PC-3 (cell line): ENCODE results near the gene DNHD1. TPM values are rescaled to one million over a fixed set of nuclear protein-coding genes. Genes with fewer than 3 reads are reported as not detected.

ENCODE experiments used
- ATAC-seq: fragments of 200-7000 bp; cut with Tn5 transposase; 2 replicates; pipeline ENCODE4 v1.9.1; 2020; ENCODE audit warnings: mild to moderate bottlenecking, moderate library complexity
- BruUV-seq: library from RNA; stranded (reverse); fragments of 400-500 nt; replicated peaks from 2 replicates; lab custom pipeline; 2021; lab: Mats Ljungman, UMichigan
- CTCF ChIA-PET: fragments of 300-600 bp; sonication (Branson Sonifier 250); formaldehyde crosslinking; loops from one replicate; lab custom pipeline; 2022; ENCODE audit warnings: antibody characterized with exemption; lab: Charles Lee
- POLR2A ChIA-PET: fragments of 300-600 bp; sonication (Branson Sonifier 250); formaldehyde crosslinking; loops from one replicate; lab custom pipeline; 2022; ENCODE audit warnings: antibody characterized with exemption; ENCODE audit not compliant: unreplicated experiment; lab: Charles Lee
- DNase-seq: peaks from one replicate; pipeline ENCODE4 v3.0.0-alpha.2; 2015
- H2AFZ ChIP-seq: fragments of 300-600 bp; sonication (generic); 2 replicates; pipeline ENCODE4 v1.6.0; 2016; ENCODE audit warnings: antibody characterized with exemption, low read length
- H3F3A ChIP-seq: fragments of 300-600 bp; sonication (generic); one replicate; pipeline ENCODE4 v1.6.0; 2017; ENCODE audit warnings: antibody characterized with exemption, low read length, control low read depth, mild to moderate bottlenecking; ENCODE audit not compliant: unreplicated experiment
- H3K27ac ChIP-seq: fragments of 300-600 bp; sonication (generic); 2 replicates; pipeline ENCODE4 v1.5.1; 2016; ENCODE audit warnings: mild to moderate bottlenecking, low read length
- H3K27me3 ChIP-seq: fragments of 300-600 bp; sonication (generic); 2 replicates; pipeline ENCODE4 v1.6.1; 2016; ENCODE audit warnings: low read length, mixed read lengths
- H3K36me3 ChIP-seq: fragments of 300-600 bp; sonication (generic); 2 replicates; pipeline ENCODE4 v1.6.1; 2016; ENCODE audit warnings: low read depth, mixed run types, low read length, mixed read lengths
- H3K4me1 ChIP-seq: fragments of 300-600 bp; sonication (generic); 2 replicates; pipeline ENCODE4 v1.5.1; 2016; ENCODE audit warnings: low read length; ENCODE audit not compliant: insufficient read depth
- H3K4me2 ChIP-seq: fragments of 300-600 bp; sonication (generic); 2 replicates; pipeline ENCODE4 v1.6.0; 2016; ENCODE audit warnings: low read length
- H3K4me3 ChIP-seq: fragments of 300-600 bp; sonication (generic); 2 replicates; pipeline ENCODE4 v1.5.1; 2016; ENCODE audit warnings: mild to moderate bottlenecking, low read length, mixed read lengths
- H3K79me2 ChIP-seq: fragments of 300-600 bp; sonication (generic); 2 replicates; pipeline ENCODE4 v1.6.1; 2017; ENCODE audit warnings: low read length, mixed read lengths
- H3K9ac ChIP-seq: fragments of 300-600 bp; sonication (generic); 2 replicates; pipeline ENCODE4 v1.6.0; 2016; ENCODE audit warnings: mild to moderate bottlenecking, low read length
- H3K9me2 ChIP-seq: fragments of 300-600 bp; sonication (generic); replicated peaks from 2 replicates; pipeline ENCODE4 v1.6.1; 2016; ENCODE audit warnings: mixed run types, low read length, mixed read lengths
- H3K9me3 ChIP-seq: fragments of 300-600 bp; sonication (generic); 2 replicates; pipeline ENCODE4 v1.6.1; 2016; ENCODE audit warnings: low read length, mixed read lengths
- H4K20me1 ChIP-seq: fragments of 300-600 bp; sonication (generic); 2 replicates; pipeline ENCODE4 v1.6.1; 2016; ENCODE audit warnings: low read length, mixed read lengths
- EZH2 ChIP-seq: fragments of 300-600 bp; sonication (generic); IDR thresholded peaks from one replicate; pipeline ENCODE4 v1.6.1; 2017; ENCODE audit warnings: antibody characterized with exemption, mild to moderate bottlenecking, low read length; ENCODE audit not compliant: unreplicated experiment
- EZH2phosphoT487 ChIP-seq: fragments of 300-600 bp; sonication (generic); IDR thresholded peaks from 2 replicates; pipeline ENCODE4 v1.6.1; 2018; ENCODE audit warnings: mild to moderate bottlenecking, antibody characterized with exemption, low read length, borderline replicate concordance
- intact Hi-C: fragments of 100-400 bp; cut with micrococcal nuclease; formaldehyde crosslinking; loops from 2 replicates; pipeline ENCODE4 v1.9.0; 2023
- total RNA-seq: library from RNA; depleted of rRNA; stranded (reverse); fragments of >200 nt; gene quantifications from 2 replicates; pipeline ENCODE4 v1.2.3, GENCODE V29; 2014
- TF ChIP-seq, protein P1 (sequence below): fragments of 300-600 bp; sonication (generic); conservative IDR thresholded peaks from 2 replicates; pipeline ENCODE4 v1.5.1; 2017; ENCODE audit warnings: antibody characterized with exemption, low read depth, mild to moderate bottlenecking, low read length

DNHD1 gene
- total RNA-seq, 1 experiment from 2014 or later: 9.3 TPM

DNA sequence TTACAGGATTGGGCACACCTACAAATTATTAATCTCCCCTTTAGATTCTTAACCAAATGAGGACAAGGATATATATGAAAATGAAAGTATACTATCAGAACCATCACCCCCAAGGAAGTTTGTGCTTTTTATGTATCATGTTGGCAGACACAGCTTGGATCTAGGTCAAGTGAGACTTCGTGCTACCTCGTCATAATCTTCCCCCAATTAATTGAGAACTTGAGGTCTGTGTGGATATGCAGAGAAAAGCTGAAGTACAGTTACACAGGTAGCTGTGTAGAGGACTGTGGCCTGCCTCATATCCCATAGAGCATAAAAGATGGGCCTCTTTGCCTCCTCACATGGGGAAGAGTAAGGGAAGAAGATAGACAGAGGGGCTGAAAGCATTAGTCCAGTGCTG is 45.6 kb downstream of the DNHD1 start:
- Histone ChIP-seq H4K20me1 (no peaks in the 10 kb centered on the region), H3F3A (no peaks in the 10 kb centered on the region), H3K79me2 (no peaks in the 10 kb centered on the region), H3K9ac (no peak overlapping the region), H3K27ac (no peak overlapping the region), H3K9me2 (no peaks in the 10 kb centered on the region), H3K4me3 (no peak overlapping the region), H3K4me2 (no peak overlapping the region), H3K27me3 (no peaks in the 10 kb centered on the region), H2AFZ (no peak overlapping the region), H3K36me3 (no peaks in the 10 kb centered on the region), H3K9me3 (no peaks in the 10 kb centered on the region), H3K4me1 (no peaks in the 10 kb centered on the region)
- no peak for TF ChIP-seq EZH2phosphoT487
- TF ChIP-seq, protein P1, sequence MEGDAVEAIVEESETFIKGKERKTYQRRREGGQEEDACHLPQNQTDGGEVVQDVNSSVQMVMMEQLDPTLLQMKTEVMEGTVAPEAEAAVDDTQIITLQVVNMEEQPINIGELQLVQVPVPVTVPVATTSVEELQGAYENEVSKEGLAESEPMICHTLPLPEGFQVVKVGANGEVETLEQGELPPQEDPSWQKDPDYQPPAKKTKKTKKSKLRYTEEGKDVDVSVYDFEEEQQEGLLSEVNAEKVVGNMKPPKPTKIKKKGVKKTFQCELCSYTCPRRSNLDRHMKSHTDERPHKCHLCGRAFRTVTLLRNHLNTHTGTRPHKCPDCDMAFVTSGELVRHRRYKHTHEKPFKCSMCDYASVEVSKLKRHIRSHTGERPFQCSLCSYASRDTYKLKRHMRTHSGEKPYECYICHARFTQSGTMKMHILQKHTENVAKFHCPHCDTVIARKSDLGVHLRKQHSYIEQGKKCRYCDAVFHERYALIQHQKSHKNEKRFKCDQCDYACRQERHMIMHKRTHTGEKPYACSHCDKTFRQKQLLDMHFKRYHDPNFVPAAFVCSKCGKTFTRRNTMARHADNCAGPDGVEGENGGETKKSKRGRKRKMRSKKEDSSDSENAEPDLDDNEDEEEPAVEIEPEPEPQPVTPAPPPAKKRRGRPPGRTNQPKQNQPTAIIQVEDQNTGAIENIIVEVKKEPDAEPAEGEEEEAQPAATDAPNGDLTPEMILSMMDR: no peak
- TF ChIP-seq EZH2: no peak
- no peak for DNase-seq
- no peak for ATAC-seq
- no TSS peak for BruUV-seq
- ChIA-PET POLR2A (no interaction called here), CTCF (no interaction called here)
- intact Hi-C loops: no loop called here

DNA sequence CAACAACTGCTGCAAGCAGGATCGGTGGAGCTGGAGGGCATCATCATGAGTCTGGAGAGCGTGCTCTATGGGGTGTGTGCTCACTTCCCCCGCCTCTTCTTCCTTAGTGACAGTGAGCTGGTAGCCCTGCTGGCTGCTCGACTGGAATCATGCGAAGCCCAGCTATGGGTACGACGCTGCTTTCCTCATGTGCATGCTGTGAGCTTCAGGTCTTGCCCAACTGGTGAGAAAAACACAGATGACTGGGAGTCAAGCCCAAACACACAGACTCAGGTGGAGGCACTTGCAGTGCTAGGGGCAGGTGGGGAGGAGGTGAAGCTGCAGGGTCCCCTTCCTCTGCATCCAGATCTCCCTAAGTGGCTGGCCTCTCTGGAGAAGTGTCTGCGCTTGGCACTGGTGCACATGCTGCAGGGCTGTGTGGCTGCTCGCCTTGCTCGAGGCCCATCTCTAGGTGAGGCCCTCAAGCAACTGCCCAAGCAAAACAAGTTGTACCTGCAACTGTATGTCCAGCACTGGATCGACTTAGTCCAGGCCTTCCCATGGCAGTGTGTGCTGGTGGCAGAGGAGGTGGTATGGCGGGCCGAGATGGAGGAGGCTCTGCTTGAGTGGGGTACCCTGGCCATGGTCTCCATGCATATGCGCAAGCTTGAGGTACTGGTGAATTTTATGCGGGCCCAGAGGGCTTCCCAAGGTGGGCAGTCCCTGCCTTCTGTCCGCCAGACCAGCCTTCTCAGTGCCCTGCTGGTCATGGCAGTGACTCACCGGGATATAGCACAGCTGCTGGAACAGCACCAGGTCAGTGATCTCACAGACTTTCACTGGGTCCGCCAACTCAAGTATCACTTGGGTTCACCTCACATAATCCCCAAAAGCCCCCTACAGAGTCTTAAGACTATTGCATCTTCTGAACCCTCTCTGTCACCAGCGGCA is 48.1 kb downstream of the DNHD1 start:
- Histone ChIP-seq H3K4me1 (no peaks in the 10 kb centered on the region), H3K27ac (no peak overlapping the region), H3K27me3 (no peaks in the 10 kb centered on the region), H3K9me2 (no peaks in the 10 kb centered on the region), H3K36me3 (no peaks in the 10 kb centered on the region), H3K4me3 (no peak overlapping the region), H2AFZ (no peak overlapping the region), H3K4me2 (no peak overlapping the region), H3F3A (no peaks in the 10 kb centered on the region), H3K9ac (no peak overlapping the region), H3K79me2 (no peaks in the 10 kb centered on the region), H4K20me1 (no peaks in the 10 kb centered on the region), H3K9me3 (no peaks in the 10 kb centered on the region)
- TF ChIP-seq EZH2phosphoT487 (no peak), EZH2 (no peak)
- TF ChIP-seq, protein P1: no peak
- DNase-seq: no peak
- ATAC-seq: no peak
- ChIA-PET CTCF (no interaction called here), POLR2A (no interaction called here)
- intact Hi-C loops: no loop called here
- no TSS peak for BruUV-seq
